ENCODE measurements around the gene BCAR1. TPM values are rescaled to one million over a fixed set of nuclear protein-coding genes. Genes with fewer than 3 reads are reported as not detected.
A peak's percentile ranks its signal among the peaks of the same experiment; 100 is the strongest.

Gene BCAR1
- 100 to 1,000 TPM; 125 to 201 (median 154) TPM for total RNA-seq

GRCh38 chr16:75251280-75252048 is at the start of gene BCAR1:
Gene BCAR1, minus strand, starts transcription at chr16:75251624. Its CDS starts 142 bp downstream, at chr16:75251482.
- H3K4me3 ChIP-seq: peak within 1 kb of the TSS; percentile 78 to 91 (median 86)
- H3K36me3 ChIP-seq: no peaks in the 10 kb centered on the region
- intact Hi-C loops (cut with DNase I; ENCODE audit: low total_unique reads): no loop called here
- DNase-seq: peak; percentile 88
- no peaks in the 10 kb centered on the region for H3K27me3 ChIP-seq
- H3K27ac ChIP-seq: peak within 1 kb of the TSS; percentile 94 to 97 (median 96)
- TF ChIP-seq POLR2AphosphoS5 (IDR thresholded peaks at IDR 0.05) (peak in 2 of 3 donors; percentile 38 to 72), EP300 (IDR thresholded peaks at IDR 0.05; ENCODE audit: low read depth) (no peak)
- H3K9me3 ChIP-seq: no peaks in the 10 kb centered on the region
- in situ Hi-C loops (cut with MboI; ENCODE audit: low pct_ligation_motif_present in 1 of 4, low pct_unique_long_range_greater_than_20kb in 1 of 4, low sequenced_read_pairs in 3 of 4): no loop called here
- peaks cover 66 to 90% (median 79%) of the 10 kb centered on the region in 4 donors for H3K4me1 ChIP-seq
- WGBS, 2 donors (ENCODE audit: low coverage in 1 of 2): 3% methylated on average over 34 of the region's 84 CpGs; no CpG with 5 or more reads in 1 of the 2 donors

GRCh38 chr16:75298267-75298666 is 46.8 kb upstream of the BCAR1 start:
- DNase-seq: no peak
- intact Hi-C loops (cut with DNase I; ENCODE audit: low total_unique reads) (no loop called here), in situ Hi-C loops (cut with MboI; ENCODE audit: low pct_ligation_motif_present in 1 of 4, low pct_unique_long_range_greater_than_20kb in 1 of 4, low sequenced_read_pairs in 3 of 4) (no loop called here)
- H3K4me3 ChIP-seq: no peak overlapping the region
- peaks cover 0 to 18% (median 3%) of the 10 kb centered on the region in 4 donors for H3K36me3 ChIP-seq
- peaks cover 0 to 2% (median 0%) of the 10 kb centered on the region in 4 donors for H3K4me1 ChIP-seq
- WGBS, 2 donors (ENCODE audit: low coverage in 1 of 2): 88% methylated on average over 6 of the region's 6 CpGs; no CpG with 5 or more reads in 1 of the 2 donors
- TF ChIP-seq POLR2A (IDR thresholded peaks at IDR 0.05) (no peak), CTCF (IDR thresholded peaks at IDR 0.05) (no peak), POLR2AphosphoS5 (IDR thresholded peaks at IDR 0.05) (no peak), EP300 (IDR thresholded peaks at IDR 0.05; ENCODE audit: low read depth) (no peak)
- no peak overlapping the region for H3K27ac ChIP-seq
- H3K27me3 ChIP-seq: no peaks in the 10 kb centered on the region
- no peaks in the 10 kb centered on the region for H3K9me3 ChIP-seq

- Histone ChIP-seq H3K27ac (no peak overlapping the region), H3K36me3 (peaks cover 0 to 21% (median 7%) of the 10 kb centered on the region in 4 donors), H3K4me3 (no peak overlapping the region), H3K9me3 (no peaks in the 10 kb centered on the region), H3K27me3 (no peaks in the 10 kb centered on the region), H3K4me1 (peaks cover 0 to 5% (median 0%) of the 10 kb centered on the region in 4 donors)
- TF ChIP-seq POLR2AphosphoS5 (IDR thresholded peaks at IDR 0.05): no peak
- no peak for TF ChIP-seq EP300 (IDR thresholded peaks at IDR 0.05; ENCODE audit: low read depth)
- TF ChIP-seq POLR2A (IDR thresholded peaks at IDR 0.05): no peak
- no peak for TF ChIP-seq CTCF (IDR thresholded peaks at IDR 0.05)
- in situ Hi-C loops (cut with MboI; ENCODE audit: low pct_ligation_motif_present in 1 of 4, low pct_unique_long_range_greater_than_20kb in 1 of 4, low sequenced_read_pairs in 3 of 4) (no loop called here), intact Hi-C loops (cut with DNase I; ENCODE audit: low total_unique reads) (no loop called here)
- 20 to 87% methylated on average over 1 of the region's 1 CpG for WGBS, 2 donors (ENCODE audit: low coverage in 1 of 2)
- DNase-seq: no peak
These were observed 45.2 kb upstream of the BCAR1 start for GRCh38 chr16:75296606-75297005.

- intact Hi-C loops (cut with DNase I; ENCODE audit: low total_unique reads): no loop called here
- H3K4me3 ChIP-seq: no peak overlapping the region
- H3K27ac ChIP-seq: no peak overlapping the region
- TF ChIP-seq POLR2A (IDR thresholded peaks at IDR 0.05) (no peak), POLR2AphosphoS5 (IDR thresholded peaks at IDR 0.05) (no peak), EP300 (IDR thresholded peaks at IDR 0.05; ENCODE audit: low read depth) (no peak), CTCF (IDR thresholded peaks at IDR 0.05) (no peak)
- H3K4me1 ChIP-seq: peaks cover 0 to 5% (median 0%) of the 10 kb centered on the region in 4 donors
- H3K9me3 ChIP-seq: no peaks in the 10 kb centered on the region
- H3K36me3 ChIP-seq: peaks cover 0 to 15% (median 5%) of the 10 kb centered on the region in 4 donors
- in situ Hi-C loops (cut with MboI; ENCODE audit: low pct_ligation_motif_present in 1 of 4, low pct_unique_long_range_greater_than_20kb in 1 of 4, low sequenced_read_pairs in 3 of 4): no loop called here
- WGBS, 2 donors (ENCODE audit: low coverage in 1 of 2): 96% methylated on average over 6 of the region's 6 CpGs; no CpG with 5 or more reads in 1 of the 2 donors
- H3K27me3 ChIP-seq: no peaks in the 10 kb centered on the region
- no peak for DNase-seq
These were observed 43.5 kb upstream of the BCAR1 start for GRCh38 chr16:75294773-75295459.

Data from transverse colon (tissue), 4 donors.